ENCODE data around the gene LAPTM5. TPM values are rescaled to one million over a fixed set of nuclear protein-coding genes. Genes with fewer than 3 reads are reported as not detected.
A peak's percentile ranks its signal among the peaks of the same experiment; 100 is the strongest.

LAPTM5 gene
- total RNA-seq, 1 experiment from 2014 or later, result 1.5 TPM

GRCh38 chr1:30718091-30718635 is 39.4 kb downstream of the LAPTM5 start:
- POLR2A ChIA-PET, result interaction anchor here (0.6 to 2.5 kb wide), 10 partner anchors 10 to 207 kb away, joined by 3 to 43 read pairs (median 4); no protein-coding TSS in a partner anchor
- BruUV-seq (replicated peaks), result no TSS peak
- H3K79me2 ChIP-seq (ENCODE audit: insufficient read depth, low read length), result no peaks in the 10 kb centered on the region
- CTCF ChIA-PET, result interaction anchor here (0.6 to 4.4 kb wide), 23 partner anchors 9 to 1070 kb away, joined by 3 to 210 read pairs (median 4); no protein-coding TSS in a partner anchor
- peak overlapping the region; percentile 47; the same call in 1 of the 2 replicates for H3K27ac ChIP-seq (ENCODE audit: low read depth, low read length)
- RAD21 ChIA-PET (ENCODE audit: low non-redundant PET in 1 of 2, low total read pairs in 2 of 2, uncharacterized antibody in 2 of 2, unreplicated experiment in 2 of 2), result interaction anchor here (1.2 to 2.6 kb wide), 4 partner anchors 61 to 211 kb away, joined by 3 to 39 read pairs (median 22); no protein-coding TSS in a partner anchor
- ATAC-seq (peak; percentile 88), DNase-seq (ENCODE audit: low read depth, low spot score) (peak; percentile 93)
- H3K9ac ChIP-seq (ENCODE audit: low read length), result peak overlapping the region; percentile 20; the same call in 1 of the 2 replicates
- no peaks in the 10 kb centered on the region for H3K9me2 ChIP-seq (ENCODE audit: insufficient read depth)
- H3K9me3 ChIP-seq (ENCODE audit: control insufficient read depth in 1 of 2, insufficient read depth in 1 of 2, low read depth in 1 of 2, low read length in 2 of 2), result peaks cover 0 to 7% of the 10 kb centered on the region in 2 experiments; a peak in 1 of 4 replicates
- no peaks in the 10 kb centered on the region for H3K36me3 ChIP-seq (ENCODE audit: control insufficient read depth in 1 of 2, insufficient read depth in 2 of 2, low read length in 2 of 2)
- peak overlapping the region; percentile 57 for H3K4me2 ChIP-seq (ENCODE audit: low read length)
- no peak overlapping the region for H2AFZ ChIP-seq (ENCODE audit: low read depth, low read length, poor library complexity, severe bottlenecking)
- peak overlapping the region; percentile 13 to 28; a peak in 2 of 4 replicates for H3K4me3 ChIP-seq (replicated peaks in 1 of 2; ENCODE audit: low read depth in 1 of 2, low read length in 2 of 2)
- H4K20me1 ChIP-seq (ENCODE audit: insufficient read depth), result no peaks in the 10 kb centered on the region
- H3K27me3 ChIP-seq (ENCODE audit: insufficient read depth, low read length), result no peaks in the 10 kb centered on the region
- intact Hi-C loops (cut with micrococcal nuclease), result no loop called here
- TF ChIP-seq CEBPB (IDR thresholded peaks at IDR 0.05; ENCODE audit: low read depth), result no peak
- TF ChIP-seq JUND (IDR thresholded peaks at IDR 0.05), result no peak
- peak; percentile 52 for TF ChIP-seq SP1 (IDR thresholded peaks at IDR 0.05; ENCODE audit: low read depth)
- no peak for TF ChIP-seq ZFX (IDR thresholded peaks at IDR 0.05)
- no peak for TF ChIP-seq SIN3A (IDR thresholded peaks at IDR 0.05; ENCODE audit: low read depth)
- TF ChIP-seq TCF7L2 (IDR thresholded peaks at IDR 0.05; ENCODE audit: borderline replicate concordance, extremely low read depth, insufficient read depth, insufficient read length), result no peak
- peak; percentile 49; the same call in 1 of the 2 replicates for TF ChIP-seq POLR2AphosphoS5 (IDR thresholded peaks at IDR 0.05; ENCODE audit: low read depth, low read length)
- no peak for TF ChIP-seq EZH2 (IDR thresholded peaks at IDR 0.05)
- H3K4me1 ChIP-seq (ENCODE audit: control insufficient read depth in 1 of 2, insufficient read depth in 2 of 2, low read length in 2 of 2), result peaks cover 22 to 34% of the 10 kb centered on the region in 2 experiments

GRCh38 chr1:30716646-30717045 is 40.9 kb downstream of the LAPTM5 start:
- H3K9me3 ChIP-seq (ENCODE audit: control insufficient read depth in 1 of 2, insufficient read depth in 1 of 2, low read depth in 1 of 2, low read length in 2 of 2), result peaks cover 0 to 7% of the 10 kb centered on the region in 2 experiments; a peak in 1 of 4 replicates
- no peak overlapping the region for H3K4me2 ChIP-seq (ENCODE audit: low read length)
- H3K27ac ChIP-seq (ENCODE audit: low read depth, low read length), result no peak overlapping the region
- ATAC-seq (no peak), DNase-seq (ENCODE audit: low read depth, low spot score) (no peak)
- no peaks in the 10 kb centered on the region for H3K79me2 ChIP-seq (ENCODE audit: insufficient read depth, low read length)
- BruUV-seq (replicated peaks), result no TSS peak
- H3K4me3 ChIP-seq (replicated peaks in 1 of 2; ENCODE audit: low read depth in 1 of 2, low read length in 2 of 2), result no peak overlapping the region
- H3K36me3 ChIP-seq (ENCODE audit: control insufficient read depth in 1 of 2, insufficient read depth in 2 of 2, low read length in 2 of 2), result no peaks in the 10 kb centered on the region
- no peak overlapping the region for H3K9ac ChIP-seq (ENCODE audit: low read length)
- H3K4me1 ChIP-seq (ENCODE audit: control insufficient read depth in 1 of 2, insufficient read depth in 2 of 2, low read length in 2 of 2), result peaks cover 11 to 26% of the 10 kb centered on the region in 2 experiments
- no peaks in the 10 kb centered on the region for H3K27me3 ChIP-seq (ENCODE audit: insufficient read depth, low read length)
- intact Hi-C loops (cut with micrococcal nuclease), result no loop called here
- H4K20me1 ChIP-seq (ENCODE audit: insufficient read depth), result no peaks in the 10 kb centered on the region
- ChIA-PET RAD21 (ENCODE audit: low non-redundant PET in 1 of 2, low total read pairs in 2 of 2, uncharacterized antibody in 2 of 2, unreplicated experiment in 2 of 2) (no interaction called here), POLR2A (no interaction called here), CTCF (interaction anchor here (1.1 kb wide), 1 partner anchor 63 kb away, joined by 3 read pairs; no protein-coding TSS in a partner anchor)
- no peaks in the 10 kb centered on the region for H3K9me2 ChIP-seq (ENCODE audit: insufficient read depth)
- H2AFZ ChIP-seq (ENCODE audit: low read depth, low read length, poor library complexity, severe bottlenecking), result no peak overlapping the region
- TF ChIP-seq CTCF (IDR thresholded peaks at IDR 0.05 in 2 of 3, conservative IDR thresholded peaks at IDR 0.05 in 1 of 3; ENCODE audit: borderline replicate concordance in 1 of 3, insufficient read depth in 1 of 3, low read depth in 2 of 3, low read length in 2 of 3) (no peak), JUND (IDR thresholded peaks at IDR 0.05) (no peak), ZFX (IDR thresholded peaks at IDR 0.05) (no peak), EGR1 (IDR thresholded peaks at IDR 0.05; ENCODE audit: low read depth) (no peak), EZH2 (IDR thresholded peaks at IDR 0.05) (no peak), TCF7L2 (IDR thresholded peaks at IDR 0.05; ENCODE audit: borderline replicate concordance, extremely low read depth, insufficient read depth, insufficient read length) (no peak), CEBPB (IDR thresholded peaks at IDR 0.05; ENCODE audit: low read depth) (no peak), SIN3A (IDR thresholded peaks at IDR 0.05; ENCODE audit: low read depth) (no peak), FOSL1 (IDR thresholded peaks at IDR 0.05; ENCODE audit: low read depth) (no peak), ZNF274 (IDR thresholded peaks at IDR 0.05; ENCODE audit: low read depth, low read length) (no peak), ELF1 (IDR thresholded peaks at IDR 0.05; ENCODE audit: borderline replicate concordance, low read depth) (no peak), POLR2AphosphoS5 (IDR thresholded peaks at IDR 0.05; ENCODE audit: low read depth, low read length) (no peak), YY1 (IDR thresholded peaks at IDR 0.05; ENCODE audit: extremely low read depth, insufficient replicate concordance, low read depth, low read length) (no peak)

All from HCT116 (cell line).